IMR-90 (cell line): ENCODE measurements around the gene MEPE.

ENCODE experiments used
- FOS ChIP-seq: fragments of 150-350 bp; IDR thresholded peaks from 2 replicates; pipeline ENCODE4 v1.6.1; 2016; ENCODE audit warnings: low read depth, low read length
- MAZ ChIP-seq: IDR thresholded peaks from 2 replicates; pipeline ENCODE4 v1.6.1; 2012; ENCODE audit warnings: low read depth, mild to moderate bottlenecking, low read length, improper control_type of control experiment, moderate library complexity, borderline replicate concordance
- MXI1 ChIP-seq: IDR thresholded peaks from 2 replicates; pipeline ENCODE4 v1.6.1; 2012; ENCODE audit warnings: low read depth, mild to moderate bottlenecking, low read length, moderate library complexity, borderline replicate concordance
- RAD21 ChIP-seq: IDR thresholded peaks from 2 replicates; pipeline ENCODE4 v1.6.1; 2012; ENCODE audit warnings: low read length, improper control_type of control experiment
- TF ChIP-seq, protein P1 (sequence below): conservative IDR thresholded peaks from 2 replicates; pipeline ENCODE4 v1.5.1; 2012; ENCODE audit warnings: mild to moderate bottlenecking, low read depth, low read length, improper control_type of control experiment
- TF ChIP-seq, protein P2 (sequence below): fragments of 150-350 bp; IDR thresholded peaks from 2 replicates; pipeline ENCODE4 v1.6.1; 2016; ENCODE audit warnings: low read depth, mild to moderate bottlenecking, low read length, moderate library complexity, borderline replicate concordance

DNA sequence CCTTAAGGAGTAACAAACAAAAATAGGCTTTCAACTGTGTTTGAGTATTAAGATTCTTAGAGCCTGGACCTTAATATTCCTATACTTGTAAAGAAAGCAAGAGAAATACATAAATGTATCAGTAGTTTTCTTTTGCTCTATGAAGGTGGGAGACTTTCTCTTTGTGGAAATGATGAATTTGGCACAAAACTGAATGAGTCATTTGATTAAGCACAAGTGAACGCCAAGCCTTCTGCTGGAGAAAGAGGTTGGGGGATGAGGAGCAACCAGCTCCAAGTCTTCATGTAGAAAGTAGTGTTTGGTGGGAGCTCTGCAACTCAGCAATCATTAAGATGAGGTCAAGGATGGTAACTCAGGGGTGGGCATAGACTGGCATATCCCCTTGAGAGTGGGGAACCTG lies 49.6 kb downstream of the MEPE start:
- TF ChIP-seq FOS (no peak), MAZ (no peak), MXI1 (no peak), RAD21 (no peak)
- TF ChIP-seq, protein P1, sequence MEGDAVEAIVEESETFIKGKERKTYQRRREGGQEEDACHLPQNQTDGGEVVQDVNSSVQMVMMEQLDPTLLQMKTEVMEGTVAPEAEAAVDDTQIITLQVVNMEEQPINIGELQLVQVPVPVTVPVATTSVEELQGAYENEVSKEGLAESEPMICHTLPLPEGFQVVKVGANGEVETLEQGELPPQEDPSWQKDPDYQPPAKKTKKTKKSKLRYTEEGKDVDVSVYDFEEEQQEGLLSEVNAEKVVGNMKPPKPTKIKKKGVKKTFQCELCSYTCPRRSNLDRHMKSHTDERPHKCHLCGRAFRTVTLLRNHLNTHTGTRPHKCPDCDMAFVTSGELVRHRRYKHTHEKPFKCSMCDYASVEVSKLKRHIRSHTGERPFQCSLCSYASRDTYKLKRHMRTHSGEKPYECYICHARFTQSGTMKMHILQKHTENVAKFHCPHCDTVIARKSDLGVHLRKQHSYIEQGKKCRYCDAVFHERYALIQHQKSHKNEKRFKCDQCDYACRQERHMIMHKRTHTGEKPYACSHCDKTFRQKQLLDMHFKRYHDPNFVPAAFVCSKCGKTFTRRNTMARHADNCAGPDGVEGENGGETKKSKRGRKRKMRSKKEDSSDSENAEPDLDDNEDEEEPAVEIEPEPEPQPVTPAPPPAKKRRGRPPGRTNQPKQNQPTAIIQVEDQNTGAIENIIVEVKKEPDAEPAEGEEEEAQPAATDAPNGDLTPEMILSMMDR = no peak
- TF ChIP-seq, protein P2, sequence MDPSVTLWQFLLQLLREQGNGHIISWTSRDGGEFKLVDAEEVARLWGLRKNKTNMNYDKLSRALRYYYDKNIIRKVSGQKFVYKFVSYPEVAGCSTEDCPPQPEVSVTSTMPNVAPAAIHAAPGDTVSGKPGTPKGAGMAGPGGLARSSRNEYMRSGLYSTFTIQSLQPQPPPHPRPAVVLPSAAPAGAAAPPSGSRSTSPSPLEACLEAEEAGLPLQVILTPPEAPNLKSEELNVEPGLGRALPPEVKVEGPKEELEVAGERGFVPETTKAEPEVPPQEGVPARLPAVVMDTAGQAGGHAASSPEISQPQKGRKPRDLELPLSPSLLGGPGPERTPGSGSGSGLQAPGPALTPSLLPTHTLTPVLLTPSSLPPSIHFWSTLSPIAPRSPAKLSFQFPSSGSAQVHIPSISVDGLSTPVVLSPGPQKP = no peak
